Heart left ventricle (tissue), 16 donors: ENCODE measurements around the gene FAM156B. TPM values are rescaled to one million over a fixed set of nuclear protein-coding genes. Genes with fewer than 3 reads are reported as not detected.
A peak's percentile ranks its signal among the peaks of the same experiment; 100 is the strongest.
"Not testable (repeated sequence)": the region's sequence is repeated elsewhere in the genome, so short reads cannot be mapped to it uniquely, and the experiment has no call there.

Experiments
- ATAC-seq, 4 donors: fragments of 200-7000 bp; cut with Tn5 transposase; one replicate each; pipeline ENCODE4 v1.9.1; 2020 to 2022; ENCODE audit warnings: moderate library complexity in 4 of 4, mild to moderate bottlenecking in 3 of 4, moderate number of reproducible peaks in 1 of 4
- DNase-seq, 5 donors: peaks; one replicate each; pipeline ENCODE4 v3.0.0-alpha.2; 2020
- H3K27ac ChIP-seq, 12 donors: fragments of 200-600 bp; sonication (generic) in 4 of 12; one replicate each; pipeline versions ENCODE4 v1.5.0 to v1.8.0; 2016 to 2022; ENCODE audit warnings: mild to moderate bottlenecking in 2 of 12
- H3K27me3 ChIP-seq, 9 donors: fragments of 200-600 bp; sonication (generic) in 2 of 9; one replicate each; pipeline versions ENCODE4 v1.5.1 to v1.8.0; 2016 to 2022; ENCODE audit warnings: mild to moderate bottlenecking in 3 of 9
- H3K36me3 ChIP-seq, 9 donors: fragments of 200-600 bp; sonication (generic) in 2 of 9; one replicate each; pipeline versions ENCODE4 v1.5.0 to v1.8.0; 2018 to 2022; ENCODE audit warnings: mild to moderate bottlenecking in 2 of 9
- H3K4me1 ChIP-seq, 12 donors: fragments of 200-600 bp; sonication (generic) in 4 of 12; one replicate each; pipeline versions ENCODE4 v1.5.0 to v1.8.0; 2016 to 2022; ENCODE audit warnings: mild to moderate bottlenecking in 3 of 12
- H3K4me3 ChIP-seq, 12 donors: fragments of 200-600 bp; sonication (generic) in 4 of 12; one replicate each; pipeline versions ENCODE4 v1.5.0 to v1.8.0; 2017 to 2022; ENCODE audit warnings: mild to moderate bottlenecking in 9 of 12, moderate library complexity in 4 of 12
- H3K9me3 ChIP-seq, 12 donors: fragments of 200-600 bp; sonication (generic) in 4 of 12; one replicate each; pipeline versions ENCODE4 v1.5.0 to v1.8.0; 2016 to 2022; ENCODE audit warnings: mild to moderate bottlenecking in 1 of 12
- CTCF ChIP-seq, 12 donors: fragments of 200-600 bp; sonication (generic) in 4 of 12; IDR thresholded peaks; one replicate each; pipeline versions ENCODE4 v1.5.0 to v1.8.0; 2018 to 2022; ENCODE audit warnings: antibody characterized with exemption in 12 of 12, mild to moderate bottlenecking in 5 of 12
- POLR2A ChIP-seq, 2 donors: fragments of 450-650 bp; IDR thresholded peaks; one replicate each; pipeline ENCODE4 v1.6.1; 2017; ENCODE audit warnings: antibody characterized with exemption in 2 of 2, mild to moderate bottlenecking in 2 of 2, moderate library complexity in 2 of 2
- WGBS, 4 donors: extraction: QIAGEN DNeasy Blood & Tissue Kit in 2 of 4; methylation state at CpG; one replicate each; pipeline versions ENCODE4 v1.1.5 to v1.1.7; 2013 to 2018; 5-methylcytosine and 5-hydroxymethylcytosine counted together
- intact Hi-C, 10 donors: fragments of 100-400 bp; cut with DNase I; formaldehyde crosslinking; loops; one replicate each; pipeline versions ENCODE4 v1.11.1 to v1.14.2; 2022
- polyA plus RNA-seq, 2 donors: library from polyadenylated mRNA; stranded (reverse); fragments of 200-250 nt; gene quantifications; one replicate each; pipeline ENCODE4 v1.2.3, GENCODE V29; 2013
- total RNA-seq, 9 donors: library from RNA; depleted of rRNA in 2 of 9; stranded (reverse); fragments of >200 nt in 2 of 9; fragmentation: NEBNext Ultra II Directional in 3 of 9; extraction: Animal tissue kit (Norgen Biotek cat#: 25700) in 3 of 9; gene quantifications; one replicate each; pipeline versions ENCODE4 v1.1.0 to v1.2.4, GENCODE V29; 2016 to 2023
- donor health status: ischemic (EF 13 %, LVEDD 7.1; RV severe dilation, severe dysfunction).
- donor health status: healthy with polysubstance abuse.
- donor health status: DM: no; HTN: yes; CAD: no.
- donor health status: DM: no; HTN: no; CAD: no.
- donor health status: ischemic (EF 25% LVEDD 6.9; RV normal size, moderate dysfunction).
- donor health status: ischemic (EF 25% LVEDD 5.7; RV mildly dilated, moderate dysfunction).
- donor health status: healthy.
- donor health status: DM: yes; HTN: yes; CAD: no.
- donor health status: ischemic (EF 35%, LVEDD 5.7; RV mildly dilated, moderate dysfunction).
- donor health status: nonischemic (EF 11% LVEDD 7.7; RV severe dilation, severe dysfunction).
- donor health status: DM: yes; HTN: yes; CAD: no.
- donor health status: PGD.
- donor health status: ischemic (EF 29% LVEDD 5.4; RV normal size, mild dysfunction).
- donor health status: nonischemic (EF 23%, LVEDD 6.1; RV moderate dilation, normal function).

FAM156B gene
- total and polyA plus RNA-seq, 11 donors: 4.4 to 11.9 (median 7.5) TPM

GRCh38 chrX:52923781-52924241, 26.7 kb downstream of the FAM156B start:
- Histone ChIP-seq H3K9me3 (no peaks in the 10 kb centered on the region), H3K4me3 (peak overlapping the region in 1 of 12 donors; percentile 12), H3K27ac (peak overlapping the region in 8 of 12 donors; percentile 8 to 67 (median 60)), H3K27me3 (peaks cover 0 to 5% (median 0%) of the 10 kb centered on the region in 9 donors), H3K36me3 (no peaks in the 10 kb centered on the region), H3K4me1 (peaks cover 0 to 31% (median 0%) of the 10 kb centered on the region in 12 donors)
- DNase-seq (peak in 4 of 5 donors; percentile 15 to 64 (median 41)), ATAC-seq (peak in 2 of 4 donors; percentile 44 to 52)
- WGBS, 4 donors: 27 to 44% (median 33%) methylated on average over 4 of the region's 4 CpGs
- intact Hi-C loops: no loop called here
- TF ChIP-seq POLR2A (IDR thresholded peaks at IDR 0.05) (no peak), CTCF (IDR thresholded peaks at IDR 0.05) (no peak)

- H3K4me1 ChIP-seq, H3K36me3 ChIP-seq, intact Hi-C loops, H3K9me3 ChIP-seq, H3K4me3 ChIP-seq, H3K27me3 ChIP-seq, DNase-seq, ATAC-seq, H3K27ac ChIP-seq: not testable (repeated sequence)
- 75 to 94% (median 90%) methylated on average over 6 of the region's 6 CpGs for WGBS, 4 donors
Measured at GRCh38 chrX:52930214-52930613, 33.1 kb downstream of the FAM156B start.

GRCh38 chrX:52933213-52933612, 36.1 kb downstream of the FAM156B start:
- intact Hi-C loops: no loop called here
- Histone ChIP-seq H3K27ac (no peak overlapping the region), H3K36me3 (no peaks in the 10 kb centered on the region), H3K4me3 (no peak overlapping the region), H3K27me3 (no peaks in the 10 kb centered on the region), H3K9me3 (no peaks in the 10 kb centered on the region), H3K4me1 (peaks cover 0 to 10% (median 3%) of the 10 kb centered on the region in 12 donors)
- no peak for ATAC-seq
- TF ChIP-seq CTCF (IDR thresholded peaks at IDR 0.05): no peak
- no peak for TF ChIP-seq POLR2A (IDR thresholded peaks at IDR 0.05)
- DNase-seq: no peak
- 92 to 99% (median 97%) methylated on average over 2 of the region's 2 CpGs for WGBS, 4 donors

- TF ChIP-seq POLR2A (IDR thresholded peaks at IDR 0.05) (no peak), CTCF (IDR thresholded peaks at IDR 0.05) (no peak)
- intact Hi-C loops: no loop called here
- H3K4me1 ChIP-seq: peaks cover 0 to 10% (median 3%) of the 10 kb centered on the region in 12 donors
- ATAC-seq (peak in 1 of 4 donors; percentile 11), DNase-seq (no peak)
- H3K4me3 ChIP-seq: peak overlapping the region; percentile 59 to 75 (median 66)
- peak overlapping the region; percentile 92 to 99 (median 94) for H3K27ac ChIP-seq
- H3K9me3 ChIP-seq: no peaks in the 10 kb centered on the region
- H3K36me3 ChIP-seq: no peaks in the 10 kb centered on the region
- no peaks in the 10 kb centered on the region for H3K27me3 ChIP-seq
- WGBS, 4 donors: 3 to 7% (median 4%) methylated on average over 27 of the region's 27 CpGs
Measured at GRCh38 chrX:52933976-52934703, 37.0 kb downstream of the FAM156B start.
